ENCODE measurements around the gene SLC4A11. TPM values are rescaled to one million over a fixed set of nuclear protein-coding genes. Genes with fewer than 3 reads are reported as not detected.

Gene SLC4A11
- total and polyA plus RNA-seq, 2 experiments from 2014 or later, result 14.8 to 17.1 TPM

DNA sequence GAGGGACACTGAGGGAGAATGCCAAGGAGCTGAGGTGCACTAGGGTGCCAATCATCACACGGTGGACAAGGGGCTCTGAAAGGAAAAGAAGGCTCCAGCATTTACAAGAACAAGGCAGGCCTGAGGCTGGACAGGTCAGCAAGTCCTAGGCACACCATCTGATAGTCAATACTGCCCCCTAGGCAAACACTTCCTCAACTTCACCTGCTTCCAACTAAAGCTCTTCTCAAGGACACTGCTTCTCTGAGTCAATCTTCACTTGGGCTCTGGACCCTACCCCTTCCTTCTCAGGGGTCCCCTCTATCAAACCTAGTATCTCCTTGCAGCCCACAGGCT, 37.7 kb upstream of the SLC4A11 start:
- peak; percentile 88 for ATAC-seq
- H3K27ac Mint-ChIP-seq, result no peak overlapping the region
- Histone ChIP-seq H3K4me3 (no peak overlapping the region), H3K4me1 (ENCODE audit: insufficient read depth) (no peaks in the 10 kb centered on the region), H3K27me3 (ENCODE audit: insufficient read depth) (no peaks in the 10 kb centered on the region), H2AFZ (no peak overlapping the region), H3K9me2 (ENCODE audit: insufficient read depth) (no peaks in the 10 kb centered on the region), H3K36me3 (ENCODE audit: insufficient read depth) (no peaks in the 10 kb centered on the region), H3F3A (replicated peaks; ENCODE audit: low read depth) (no peaks in the 10 kb centered on the region), H3K27ac (ENCODE audit: low read depth) (no peak overlapping the region), H3K4me2 (no peak overlapping the region), H4K20me1 (replicated peaks; ENCODE audit: insufficient read depth) (no peaks in the 10 kb centered on the region; the same call in 1 of the 2 replicates), H3K79me2 (replicated peaks; ENCODE audit: insufficient read depth) (no peaks in the 10 kb centered on the region)
- TF ChIP-seq, protein P1, sequence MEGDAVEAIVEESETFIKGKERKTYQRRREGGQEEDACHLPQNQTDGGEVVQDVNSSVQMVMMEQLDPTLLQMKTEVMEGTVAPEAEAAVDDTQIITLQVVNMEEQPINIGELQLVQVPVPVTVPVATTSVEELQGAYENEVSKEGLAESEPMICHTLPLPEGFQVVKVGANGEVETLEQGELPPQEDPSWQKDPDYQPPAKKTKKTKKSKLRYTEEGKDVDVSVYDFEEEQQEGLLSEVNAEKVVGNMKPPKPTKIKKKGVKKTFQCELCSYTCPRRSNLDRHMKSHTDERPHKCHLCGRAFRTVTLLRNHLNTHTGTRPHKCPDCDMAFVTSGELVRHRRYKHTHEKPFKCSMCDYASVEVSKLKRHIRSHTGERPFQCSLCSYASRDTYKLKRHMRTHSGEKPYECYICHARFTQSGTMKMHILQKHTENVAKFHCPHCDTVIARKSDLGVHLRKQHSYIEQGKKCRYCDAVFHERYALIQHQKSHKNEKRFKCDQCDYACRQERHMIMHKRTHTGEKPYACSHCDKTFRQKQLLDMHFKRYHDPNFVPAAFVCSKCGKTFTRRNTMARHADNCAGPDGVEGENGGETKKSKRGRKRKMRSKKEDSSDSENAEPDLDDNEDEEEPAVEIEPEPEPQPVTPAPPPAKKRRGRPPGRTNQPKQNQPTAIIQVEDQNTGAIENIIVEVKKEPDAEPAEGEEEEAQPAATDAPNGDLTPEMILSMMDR (conservative IDR thresholded peaks at IDR 0.05; ENCODE audit: low read depth in 2 of 2), result peak; percentile 58 to 79
- TF ChIP-seq, protein P2, sequence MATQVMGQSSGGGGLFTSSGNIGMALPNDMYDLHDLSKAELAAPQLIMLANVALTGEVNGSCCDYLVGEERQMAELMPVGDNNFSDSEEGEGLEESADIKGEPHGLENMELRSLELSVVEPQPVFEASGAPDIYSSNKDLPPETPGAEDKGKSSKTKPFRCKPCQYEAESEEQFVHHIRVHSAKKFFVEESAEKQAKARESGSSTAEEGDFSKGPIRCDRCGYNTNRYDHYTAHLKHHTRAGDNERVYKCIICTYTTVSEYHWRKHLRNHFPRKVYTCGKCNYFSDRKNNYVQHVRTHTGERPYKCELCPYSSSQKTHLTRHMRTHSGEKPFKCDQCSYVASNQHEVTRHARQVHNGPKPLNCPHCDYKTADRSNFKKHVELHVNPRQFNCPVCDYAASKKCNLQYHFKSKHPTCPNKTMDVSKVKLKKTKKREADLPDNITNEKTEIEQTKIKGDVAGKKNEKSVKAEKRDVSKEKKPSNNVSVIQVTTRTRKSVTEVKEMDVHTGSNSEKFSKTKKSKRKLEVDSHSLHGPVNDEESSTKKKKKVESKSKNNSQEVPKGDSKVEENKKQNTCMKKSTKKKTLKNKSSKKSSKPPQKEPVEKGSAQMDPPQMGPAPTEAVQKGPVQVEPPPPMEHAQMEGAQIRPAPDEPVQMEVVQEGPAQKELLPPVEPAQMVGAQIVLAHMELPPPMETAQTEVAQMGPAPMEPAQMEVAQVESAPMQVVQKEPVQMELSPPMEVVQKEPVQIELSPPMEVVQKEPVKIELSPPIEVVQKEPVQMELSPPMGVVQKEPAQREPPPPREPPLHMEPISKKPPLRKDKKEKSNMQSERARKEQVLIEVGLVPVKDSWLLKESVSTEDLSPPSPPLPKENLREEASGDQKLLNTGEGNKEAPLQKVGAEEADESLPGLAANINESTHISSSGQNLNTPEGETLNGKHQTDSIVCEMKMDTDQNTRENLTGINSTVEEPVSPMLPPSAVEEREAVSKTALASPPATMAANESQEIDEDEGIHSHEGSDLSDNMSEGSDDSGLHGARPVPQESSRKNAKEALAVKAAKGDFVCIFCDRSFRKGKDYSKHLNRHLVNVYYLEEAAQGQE (IDR thresholded peaks at IDR 0.05; ENCODE audit: unreplicated experiment), result no peak
- H3K4me1 Mint-ChIP-seq, result no peaks in the 10 kb centered on the region; the same call in 2 of the 3 replicates
- H3K36me3 Mint-ChIP-seq (ENCODE audit: low read depth), result no peaks in the 10 kb centered on the region
- no peaks in the 10 kb centered on the region for H3K9me3 Mint-ChIP-seq
- peak; percentile 68 for DNase-seq (ENCODE audit: low spot score)
- H3K4me3 Mint-ChIP-seq, result no peak overlapping the region
- H3K27me3 Mint-ChIP-seq (ENCODE audit: insufficient read depth, low read depth, poor library complexity), result no peaks in the 10 kb centered on the region

DNA sequence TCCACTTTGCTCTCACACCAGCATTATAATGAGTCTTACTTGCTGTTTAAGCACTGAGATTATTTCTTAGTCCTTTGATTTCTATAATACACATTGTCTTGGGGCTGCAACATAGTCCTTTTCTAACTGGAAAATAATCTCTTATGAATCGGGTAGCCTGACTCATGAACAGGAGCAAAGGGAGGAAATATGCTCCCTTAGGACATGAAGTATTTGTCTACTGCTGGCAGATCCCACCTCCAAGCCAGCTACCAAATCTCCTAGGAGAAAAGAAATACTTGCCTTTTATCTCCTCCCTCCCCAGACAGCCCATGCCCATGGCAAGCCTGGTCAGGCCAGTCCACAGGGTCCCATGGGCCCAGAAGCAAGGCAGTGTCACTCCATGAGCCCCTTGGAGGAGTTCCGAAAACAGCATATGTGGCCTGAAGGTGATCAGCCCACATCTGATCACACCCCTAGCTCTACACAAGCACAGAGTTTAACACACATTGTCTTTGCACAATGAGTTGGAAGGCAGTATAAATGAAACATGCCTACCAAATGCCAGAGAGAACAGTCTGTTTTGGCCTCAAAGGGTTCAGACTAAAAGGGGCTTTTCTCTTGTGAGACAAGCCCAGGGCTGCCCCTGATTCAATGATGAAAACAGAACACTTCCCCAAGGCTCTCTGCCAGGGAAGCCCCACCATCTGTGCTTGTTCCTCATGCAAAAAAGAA, 37.1 kb upstream of the SLC4A11 start:
- no peaks in the 10 kb centered on the region; the same call in 2 of the 3 replicates for H3K4me1 Mint-ChIP-seq
- DNase-seq (ENCODE audit: low spot score) (no peak), ATAC-seq (no peak)
- Histone ChIP-seq H3K36me3 (ENCODE audit: insufficient read depth) (no peaks in the 10 kb centered on the region), H2AFZ (no peak overlapping the region), H3K27me3 (ENCODE audit: insufficient read depth) (no peaks in the 10 kb centered on the region), H3K27ac (ENCODE audit: low read depth) (no peak overlapping the region), H3K9me2 (ENCODE audit: insufficient read depth) (no peaks in the 10 kb centered on the region), H3K79me2 (replicated peaks; ENCODE audit: insufficient read depth) (no peaks in the 10 kb centered on the region), H3K4me1 (ENCODE audit: insufficient read depth) (no peaks in the 10 kb centered on the region), H3F3A (replicated peaks; ENCODE audit: low read depth) (no peaks in the 10 kb centered on the region), H4K20me1 (replicated peaks; ENCODE audit: insufficient read depth) (no peaks in the 10 kb centered on the region; the same call in 1 of the 2 replicates), H3K4me2 (no peak overlapping the region), H3K4me3 (no peak overlapping the region)
- no peaks in the 10 kb centered on the region for H3K27me3 Mint-ChIP-seq (ENCODE audit: insufficient read depth, low read depth, poor library complexity)
- no peak overlapping the region for H3K27ac Mint-ChIP-seq
- H3K4me3 Mint-ChIP-seq, result no peak overlapping the region
- no peaks in the 10 kb centered on the region for H3K9me3 Mint-ChIP-seq
- H3K36me3 Mint-ChIP-seq (ENCODE audit: low read depth), result no peaks in the 10 kb centered on the region
- no peak for TF ChIP-seq EZH2phosphoT487 (IDR thresholded peaks at IDR 0.05; ENCODE audit: unreplicated experiment)
- TF ChIP-seq STAT1 (IDR thresholded peaks at IDR 0.05; ENCODE audit: unreplicated experiment), result no peak
- TF ChIP-seq NANOG (IDR thresholded peaks at IDR 0.05; ENCODE audit: borderline replicate concordance), result no peak
- no peak for TF ChIP-seq ZNF114 (CRISPR knock-in tag; IDR thresholded peaks at IDR 0.05)
- TF ChIP-seq JUNB (IDR thresholded peaks at IDR 0.05; ENCODE audit: unreplicated experiment), result no peak
- no peak for TF ChIP-seq ZNF331 (CRISPR knock-in tag; IDR thresholded peaks at IDR 0.05; ENCODE audit: low read depth)
- TF ChIP-seq, protein P3, sequence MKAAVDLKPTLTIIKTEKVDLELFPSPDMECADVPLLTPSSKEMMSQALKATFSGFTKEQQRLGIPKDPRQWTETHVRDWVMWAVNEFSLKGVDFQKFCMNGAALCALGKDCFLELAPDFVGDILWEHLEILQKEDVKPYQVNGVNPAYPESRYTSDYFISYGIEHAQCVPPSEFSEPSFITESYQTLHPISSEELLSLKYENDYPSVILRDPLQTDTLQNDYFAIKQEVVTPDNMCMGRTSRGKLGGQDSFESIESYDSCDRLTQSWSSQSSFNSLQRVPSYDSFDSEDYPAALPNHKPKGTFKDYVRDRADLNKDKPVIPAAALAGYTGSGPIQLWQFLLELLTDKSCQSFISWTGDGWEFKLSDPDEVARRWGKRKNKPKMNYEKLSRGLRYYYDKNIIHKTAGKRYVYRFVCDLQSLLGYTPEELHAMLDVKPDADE (IDR thresholded peaks at IDR 0.05), result no peak
- TF ChIP-seq EZH2 (IDR thresholded peaks at IDR 0.05; ENCODE audit: low read depth, unreplicated experiment), result no peak

Data from GM23338 (cell line).